Right ventricle myocardium superior (tissue), 1 donor: ENCODE measurements around the gene ABHD6. TPM values are rescaled to one million over a fixed set of nuclear protein-coding genes. Genes with fewer than 3 reads are reported as not detected.
"Not testable (repeated sequence)": the region's sequence is repeated elsewhere in the genome, so short reads cannot be mapped to it uniquely, and the experiment has no call there.

Source experiments
- ATAC-seq: fragments of 200-7000 bp; cut with Tn5 transposase; one replicate; pipeline ENCODE4 v1.9.1; 2020; ENCODE audit warnings: mild to moderate bottlenecking; ENCODE audit not compliant: poor library complexity
- DNase-seq: peaks from one replicate; pipeline ENCODE4 v3.0.0-alpha.2; 2020
- intact Hi-C: fragments of 100-400 bp; cut with DNase I; formaldehyde crosslinking; loops from one replicate; pipeline ENCODE4 v1.11.2; 2022
- total RNA-seq: library from RNA; stranded (reverse); fragmentation: NEBNext Ultra II Directional; extraction: Animal tissue kit (Norgen Biotek cat#: 25700); gene quantifications from one replicate; pipeline ENCODE4 v1.2.1, GENCODE V29; 2021
- donor health status: DM: no; HTN: yes; CAD: no; lungs with severe emphysema.

Gene ABHD6
- total RNA-seq, 1 donor from 2014 or later, result 8.3 TPM

DNA sequence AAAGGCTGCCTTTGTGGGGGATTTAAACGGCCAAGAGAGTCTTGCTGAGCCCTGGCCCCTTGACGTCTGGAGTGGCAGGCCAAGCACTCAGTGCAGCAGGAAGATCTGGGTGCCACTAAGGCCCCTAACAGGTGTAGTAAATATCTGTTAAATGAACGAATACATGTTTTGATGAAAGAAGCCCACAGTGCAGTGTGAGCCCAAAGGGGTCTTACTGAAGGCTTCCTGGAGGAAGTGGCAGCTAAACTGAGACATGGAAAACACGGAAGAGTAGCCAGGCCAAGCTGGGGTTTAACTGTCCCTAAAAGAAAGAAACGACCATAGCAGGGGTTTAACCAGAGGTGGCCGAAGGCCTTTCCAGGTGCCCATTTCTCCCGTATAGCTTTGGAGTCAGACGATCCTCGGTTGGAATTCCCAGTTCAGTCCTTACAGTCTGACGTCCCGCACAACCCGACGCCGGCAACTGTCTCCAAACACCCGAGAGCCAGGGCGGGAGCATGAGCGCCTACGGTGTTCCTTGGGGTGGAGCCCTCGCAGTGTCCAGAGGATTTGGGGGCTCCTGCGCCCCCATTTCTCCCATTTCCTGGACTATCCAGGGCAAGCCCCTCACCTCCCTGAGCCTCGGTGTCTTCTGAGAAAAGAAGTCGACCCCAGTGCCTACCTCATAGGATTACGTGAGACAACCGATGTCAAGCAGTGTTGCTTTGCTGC lies 910 bp upstream of the ABHD6 start:
- intact Hi-C loops, result loop anchor here (10.0 kb wide), 1 partner anchor 48 kb away; no protein-coding TSS in a partner anchor
- ATAC-seq (peak; percentile 2), DNase-seq (peak; percentile 46)

DNA sequence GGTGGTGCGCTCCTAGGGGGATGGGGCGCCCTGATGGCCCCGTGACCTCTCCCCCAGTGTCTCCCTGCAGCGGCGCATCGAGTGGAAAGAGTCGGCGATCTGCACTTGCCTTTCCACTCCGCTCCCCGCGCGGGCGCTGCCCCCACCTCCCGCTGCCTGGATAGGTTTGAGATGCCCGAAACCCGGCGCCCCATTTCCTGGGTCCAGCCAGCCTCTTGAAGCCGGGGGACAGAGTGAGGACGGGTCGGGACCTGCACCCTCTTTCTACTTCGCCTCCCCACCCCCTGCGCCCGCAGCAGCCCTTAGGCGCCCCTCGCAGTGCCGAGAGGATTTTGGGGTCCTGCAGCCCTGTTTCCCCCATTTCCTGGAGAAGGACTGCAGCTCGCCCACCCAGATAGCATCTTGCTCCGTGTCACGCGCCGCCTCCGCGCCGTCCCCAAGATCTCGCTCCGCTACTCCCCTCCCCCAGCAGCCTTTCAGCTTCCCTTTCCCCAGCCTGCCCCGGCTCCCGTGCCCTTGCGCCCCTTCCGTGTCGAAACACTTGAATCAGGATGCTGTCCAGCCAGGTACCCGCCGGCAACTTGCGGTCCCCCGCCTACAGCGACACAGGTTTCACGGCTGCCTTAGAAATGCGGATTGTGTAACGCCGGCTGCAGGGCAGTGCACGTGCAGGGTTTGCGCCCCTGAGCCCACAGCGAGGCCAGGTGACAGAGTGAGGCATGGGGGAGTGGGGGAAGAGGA lies 519 bp downstream of the ABHD6 start:
- intact Hi-C loops, result loop anchor here (10.0 kb wide), 1 partner anchor 47 kb away; no protein-coding TSS in a partner anchor
- ATAC-seq, result peak; percentile 75
- peak; percentile 76 for DNase-seq

GRCh38 chr3:58238830-58239229 lies 1.2 kb downstream of the ABHD6 start:
- ATAC-seq, result no peak
- intact Hi-C loops, result loop anchor here (10.0 kb wide), 1 partner anchor 46 kb away; no protein-coding TSS in a partner anchor
- DNase-seq, result no peak

DNA sequence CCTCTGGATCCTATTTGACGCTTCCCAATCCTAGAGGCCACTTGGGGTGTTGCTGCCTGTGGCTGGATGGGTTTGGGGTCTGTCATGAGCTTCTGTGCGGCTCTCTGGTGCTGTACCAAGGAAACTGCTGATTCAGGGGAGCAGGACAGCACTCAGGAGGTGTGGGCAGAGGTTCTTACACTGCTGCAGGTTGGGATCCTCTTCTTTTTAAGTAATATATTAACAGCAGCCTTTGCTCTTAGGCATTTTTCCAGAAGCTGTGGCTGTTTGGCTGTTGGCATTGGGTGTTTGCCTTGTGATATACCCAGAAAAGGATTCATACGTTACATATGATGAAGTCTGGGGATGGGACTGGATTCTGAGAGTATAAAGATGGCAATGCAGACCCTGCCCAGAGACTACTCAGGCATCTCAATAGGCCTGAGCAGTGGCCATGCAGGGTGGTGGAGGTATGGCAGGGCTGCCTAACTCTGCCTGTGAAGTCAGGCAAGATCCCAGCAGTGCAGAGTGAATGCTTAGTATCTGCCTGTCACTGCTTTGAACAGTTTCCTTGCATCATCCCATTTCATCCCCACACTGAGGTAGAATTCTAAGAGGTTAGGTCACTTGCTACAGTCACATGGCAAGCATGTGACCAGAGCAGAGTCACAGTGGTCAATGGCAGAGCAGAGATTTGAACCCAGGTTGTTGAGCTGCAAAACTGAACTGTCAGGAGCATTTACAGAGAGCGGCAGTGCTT lies 3.9 kb downstream of the ABHD6 start:
- ATAC-seq (no peak), DNase-seq (no peak)
- intact Hi-C loops, result no loop called here

GRCh38 chr3:58242340-58242739 lies 4.7 kb downstream of the ABHD6 start:
- no peak for ATAC-seq
- DNase-seq, result no peak

DNA sequence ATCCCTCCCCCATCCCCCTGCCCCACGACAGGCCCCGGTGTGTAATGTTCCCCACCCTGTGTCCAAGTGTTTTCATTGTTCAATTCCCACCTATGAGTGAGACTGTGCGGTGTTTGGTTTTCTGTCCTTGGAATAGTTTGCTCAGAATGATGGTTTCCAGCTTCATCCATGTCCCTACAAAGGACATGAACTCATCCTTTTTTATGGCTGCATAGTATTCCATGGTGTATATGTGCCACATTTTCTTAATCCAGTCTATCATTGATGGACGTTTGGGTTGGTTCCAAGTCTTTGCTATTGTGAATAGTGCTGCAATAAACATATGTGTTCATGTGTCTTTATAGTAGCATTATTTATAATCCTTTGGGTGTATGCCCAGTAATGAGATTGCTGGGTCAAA lies 5.3 kb downstream of the ABHD6 start:
- DNase-seq, ATAC-seq, intact Hi-C loops: not testable (repeated sequence)

More at GRCh38 chr3:58242340-58242739, 4.7 kb downstream of the ABHD6 start:
- intact Hi-C loops, result no loop called here

- intact Hi-C loops, result no loop called here
- DNase-seq (no peak), ATAC-seq (no peak)
Observed at GRCh38 chr3:58243976-58244585, 6.5 kb downstream of the ABHD6 start.

GRCh38 chr3:58246148-58247047 lies 8.8 kb downstream of the ABHD6 start:
- ATAC-seq (peak; percentile 74), DNase-seq (no peak)
- intact Hi-C loops, result no loop called here

GRCh38 chr3:58249358-58250092 lies 11.9 kb downstream of the ABHD6 start:
- no peak for ATAC-seq
- no peak for DNase-seq
- intact Hi-C loops, result no loop called here

- intact Hi-C loops, result no loop called here
- no peak for ATAC-seq
- DNase-seq, result no peak
Observed at GRCh38 chr3:58250093-58250707, 12.6 kb downstream of the ABHD6 start.

- ATAC-seq, result no peak
- DNase-seq, result no peak
- intact Hi-C loops, result no loop called here
Observed at GRCh38 chr3:58251631-58252035, 14.0 kb downstream of the ABHD6 start.

DNA sequence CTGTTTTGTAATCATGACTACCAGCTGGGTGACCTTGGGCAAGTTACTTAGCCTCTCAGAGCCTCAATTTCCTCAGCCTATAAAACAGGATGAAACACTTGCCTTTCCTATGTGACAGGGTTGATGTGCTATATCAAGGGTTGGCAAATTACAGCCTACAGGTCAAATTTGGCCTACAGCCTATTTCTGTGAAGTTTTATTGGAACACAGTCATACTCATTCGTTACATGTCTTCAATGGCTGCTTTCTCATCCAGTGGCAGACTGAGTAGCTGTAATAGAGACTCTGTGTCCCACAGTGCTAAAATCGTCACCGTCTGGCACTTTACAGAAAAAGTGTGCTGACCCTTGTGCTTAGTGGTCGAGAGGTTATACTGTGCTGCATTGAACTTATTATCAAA lies 16.6 kb downstream of the ABHD6 start:
- ATAC-seq, result no peak
- no peak for DNase-seq
- intact Hi-C loops, result no loop called here

- ATAC-seq, result no peak
- DNase-seq, result no peak
- intact Hi-C loops, result no loop called here
Observed at GRCh38 chr3:58256061-58256460, 18.5 kb downstream of the ABHD6 start.

DNA sequence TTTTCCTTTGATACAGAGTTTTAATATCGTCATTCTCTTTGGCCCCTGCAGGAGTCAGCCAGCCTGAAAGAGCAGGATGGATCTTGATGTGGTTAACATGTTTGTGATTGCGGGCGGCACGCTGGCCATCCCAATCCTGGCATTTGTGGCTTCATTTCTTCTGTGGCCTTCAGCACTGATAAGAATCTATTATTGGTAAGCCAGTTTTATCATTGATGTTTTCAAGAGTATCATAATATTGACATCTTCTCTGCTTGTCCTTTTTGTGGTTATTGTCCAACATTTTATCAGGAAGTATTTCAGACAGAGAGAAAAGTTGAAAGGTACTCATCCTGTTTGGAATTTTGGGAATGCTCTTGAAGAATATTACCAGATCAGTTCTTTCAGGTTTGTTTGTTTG lies 18.9 kb downstream of the ABHD6 start:
- ATAC-seq, result no peak

GRCh38 chr3:58258392-58259055 lies 20.9 kb downstream of the ABHD6 start:
- DNase-seq (no peak), ATAC-seq (no peak)
- intact Hi-C loops, result no loop called here

More for the DNA sequence above, 18.9 kb downstream of the ABHD6 start:
- DNase-seq, result no peak
- intact Hi-C loops, result no loop called here

GRCh38 chr3:58260261-58260731 lies 22.7 kb downstream of the ABHD6 start:
- ATAC-seq (no peak), DNase-seq (no peak)
- intact Hi-C loops, result no loop called here
